SK-N-SH treated with all-trans-retinoic acid at 6 μM for 48 hours (cell line): ENCODE data around the gene ZSCAN10.

Experiments
- ARNTL ChIP-seq: fragments of 450-650 bp; formaldehyde crosslinking; IDR thresholded peaks from 2 replicates; pipeline ENCODE4 v1.5.0; 2020; ENCODE audit warnings: low read depth, mild to moderate bottlenecking, moderate library complexity, borderline replicate concordance
- ISL1 ChIP-seq: fragments of 250-450 bp; sonication (Bioruptor Pico); IDR thresholded peaks from 2 replicates; pipeline ENCODE4 v2.1.2; 2022; ENCODE audit warnings: mild to moderate bottlenecking, moderate library complexity
- PATZ1 ChIP-seq: fragments of 250-450 bp; sonication (Bioruptor Pico); IDR thresholded peaks from 2 replicates; pipeline ENCODE4 v1.8.0; 2020; ENCODE audit warnings: mild to moderate bottlenecking, moderate library complexity, borderline replicate concordance

GRCh38 chr16:3096362-3096761 is 2.7 kb downstream of the ZSCAN10 start:
- no peak for TF ChIP-seq PATZ1
- no peak for TF ChIP-seq ISL1 (CRISPR knock-in tag)
- TF ChIP-seq ARNTL (CRISPR knock-in tag), result no peak
